Measurements from ENCODE around the gene USP40. TPM values are rescaled to one million over a fixed set of nuclear protein-coding genes. Genes with fewer than 3 reads are reported as not detected.

USP40 gene
- total and polyA plus RNA-seq, 2 of the 8 experiments (the other 6 are each of a cell fraction or from before 2014, with no cell fraction given): 12.0 to 15.7 TPM

GRCh38 chr2:233473386-233473791 is 93.2 kb downstream of the USP40 start:
- Histone ChIP-seq H2BK15ac (ENCODE audit: low read length) (no peak overlapping the region), H2AK5ac (ENCODE audit: low read depth, low read length) (no peak overlapping the region), H4K91ac (replicated peaks; ENCODE audit: insufficient read length, low read length) (no peak overlapping the region), H3K79me2 (ENCODE audit: control insufficient read depth in 1 of 2, insufficient read depth in 2 of 2, low read length in 2 of 2) (no peaks in the 10 kb centered on the region), H3K9me3 (ENCODE audit: insufficient read depth in 2 of 2, low read depth in 1 of 2, low read length in 1 of 2) (no peaks in the 10 kb centered on the region), H3K14ac (ENCODE audit: insufficient read length) (no peak overlapping the region), H3K4me3 (ENCODE audit: extremely low read depth in 1 of 4, insufficient read depth in 2 of 4, low read depth in 3 of 4, low read length in 4 of 4) (no peak overlapping the region), H3K27me3 (replicated peaks in 1 of 4; ENCODE audit: control insufficient read depth in 3 of 4, extremely low read depth in 1 of 4, insufficient read depth in 3 of 4, low read length in 3 of 4) (no peaks in the 10 kb centered on the region), H3K79me1 (ENCODE audit: low read depth, low read length) (no peaks in the 10 kb centered on the region), H3K56ac (replicated peaks; ENCODE audit: insufficient read length, low read depth, low read length) (no peak overlapping the region), H3K36me3 (ENCODE audit: control insufficient read depth in 2 of 4, insufficient read depth in 4 of 4, low read length in 3 of 4) (peaks cover 0 to 5% (median 0%) of the 10 kb centered on the region in 4 experiments; a peak in 2 of 8 replicates), H3K4me1 (replicated peaks in 1 of 4; ENCODE audit: control insufficient read depth in 3 of 4, insufficient read depth in 4 of 4, low read length in 3 of 4) (peaks cover 0 to 6% (median 0%) of the 10 kb centered on the region in 4 experiments; a peak in 2 of 7 replicates), H2BK5ac (ENCODE audit: low read depth, low read length) (no peak overlapping the region), H3K4me2 (ENCODE audit: insufficient read depth in 1 of 2, low read depth in 2 of 2, low read length in 2 of 2) (no peak overlapping the region), H2BK12ac (ENCODE audit: low read depth, low read length) (no peak overlapping the region), H3K4ac (replicated peaks; ENCODE audit: insufficient read length, low read depth, low read length) (no peak overlapping the region), H3K9ac (replicated peaks in 1 of 4; ENCODE audit: extremely low read depth in 1 of 4, low read depth in 3 of 4, low read length in 3 of 4) (no peak overlapping the region), H2BK120ac (replicated peaks; ENCODE audit: low read depth, low read length) (no peak overlapping the region), H3K23me2 (ENCODE audit: low read depth, low read length) (no peaks in the 10 kb centered on the region), H3K27ac (ENCODE audit: low read depth, low read length) (no peak overlapping the region), H3K23ac (ENCODE audit: insufficient read length) (no peak overlapping the region), H2AFZ (ENCODE audit: low read length) (no peak overlapping the region), H4K5ac (ENCODE audit: insufficient read length, low read depth, low read length) (no peak overlapping the region), H3K18ac (ENCODE audit: extremely low read depth, low read length) (no peak overlapping the region), H4K20me1 (replicated peaks in 1 of 2; ENCODE audit: control insufficient read depth in 1 of 2, insufficient read depth in 2 of 2, low read length in 2 of 2) (peaks cover 1 to 3% of the 10 kb centered on the region in 2 experiments), H4K8ac (ENCODE audit: extremely low read depth, insufficient read depth, low read length) (peak overlapping the region; percentile 57; the same call in 1 of the 2 replicates), H2BK20ac (ENCODE audit: low read length) (no peak overlapping the region)
- ChIA-PET POLR2A (ENCODE audit: partially characterized antibody) (no interaction called here), CTCF (ENCODE audit: partially characterized antibody) (interaction anchor here (1.3 to 1.8 kb wide), 2 partner anchors 24 to 239 kb away, joined by 4 to 5 read pairs; partner anchors contain the start of gene UGT1A5)
- FAIRE-seq (no peak), DNase-seq (ENCODE audit: low read depth in 1 of 2, low spot score in 2 of 2) (no peak)
- 94% methylated on average over 19 of the region's 19 CpGs; no CpG with 5 or more reads in 1 of the 2 experiments for WGBS, 2 experiments (ENCODE audit: extremely low coverage in 1 of 2, insufficient coverage in 1 of 2, insufficient read length in 1 of 2, insufficient replicate concordance in 2 of 2, low coverage in 1 of 2, low lambda C conversion rate in 2 of 2, missing lambda C conversion rate in 1 of 2)
- TF ChIP-seq NANOG (IDR thresholded peaks at IDR 0.05; ENCODE audit: insufficient read depth, low read depth, low read length, poor library complexity, severe bottlenecking): no peak
